Measurements from ENCODE around the gene MAPK11.

The MAPK11 gene

GRCh38 chr22:50261615-50262459 is 8.3 kb downstream of the MAPK11 start, which contains the start of gene MAPK12:
Gene MAPK12, minus strand, starts transcription at chr22:50261683. Its CDS starts 174 bp downstream, at chr22:50261509.
- H2BK5ac ChIP-seq (ENCODE audit: low read depth, low read length, poor library complexity, severe bottlenecking): no peak within 1 kb of the TSS
- H3K14ac ChIP-seq (ENCODE audit: low read length in 2 of 2): peak within 1 kb of the TSS; percentile 87 to 96
- H2BK120ac ChIP-seq (ENCODE audit: low read depth, low read length): peak within 1 kb of the TSS; percentile 89
- peak within 1 kb of the TSS; percentile 59 for H4K8ac ChIP-seq (ENCODE audit: low read length)
- H4K91ac ChIP-seq (ENCODE audit: low read length): peak within 1 kb of the TSS; percentile 86
- peak within 1 kb of the TSS; percentile 24 for H3K27ac ChIP-seq (ENCODE audit: low read length, poor library complexity, severe bottlenecking)
- peak within 1 kb of the TSS; percentile 85 for H2BK15ac ChIP-seq (ENCODE audit: low read depth, poor library complexity, severe bottlenecking)
- H3K4me1 ChIP-seq (ENCODE audit: control insufficient read depth, insufficient read depth, low read depth, low read length): peaks cover 37% of the 10 kb centered on the region
- H3K4ac ChIP-seq (ENCODE audit: low read depth in 1 of 2, low read length in 2 of 2): peak within 1 kb of the TSS; percentile 77
- peaks cover 4 to 35% of the 10 kb centered on the region in 2 experiments for H3K36me3 ChIP-seq (ENCODE audit: control insufficient read depth in 1 of 2, insufficient read depth in 2 of 2, low read depth in 1 of 2, low read length in 2 of 2)
- no peaks in the 10 kb centered on the region for H3K9me3 ChIP-seq (ENCODE audit: control insufficient read depth, low read length)
- peak within 1 kb of the TSS in 1 of 2 experiments; percentile 96 for H3K23ac ChIP-seq (ENCODE audit: low read length in 2 of 2)
- H3K4me3 ChIP-seq (ENCODE audit: insufficient read depth in 1 of 2, low read depth in 1 of 2, low read length in 2 of 2): peak within 1 kb of the TSS; percentile 71 to 82
- H3K4me2 ChIP-seq (ENCODE audit: low read length, poor library complexity, severe bottlenecking): peak within 1 kb of the TSS; percentile 84
- H3K27me3 ChIP-seq (ENCODE audit: control insufficient read depth in 1 of 2, insufficient read depth in 1 of 2, low read length in 2 of 2): peaks cover 0 to 18% of the 10 kb centered on the region in 2 experiments
- peak within 1 kb of the TSS; percentile 0 to 73 for H2BK12ac ChIP-seq (ENCODE audit: low read length in 2 of 2)
- peak within 1 kb of the TSS; percentile 77 to 81 for H3K18ac ChIP-seq (ENCODE audit: low read depth in 1 of 2, low read length in 2 of 2)
- H2AK5ac ChIP-seq (ENCODE audit: low read length, severe bottlenecking): peak within 1 kb of the TSS; percentile 5
- no peak within 1 kb of the TSS for H2AFZ ChIP-seq (ENCODE audit: low read depth, low read length)
- WGBS: 7% methylated on average over 41 of the region's 61 CpGs
- H3K79me1 ChIP-seq (replicated peaks; ENCODE audit: low read length, poor library complexity, severe bottlenecking): peaks cover 16% of the 10 kb centered on the region
- peak; percentile 49 for DNase-seq
- H3K9ac ChIP-seq (ENCODE audit: low read length): peak within 1 kb of the TSS; percentile 85

GRCh38 chr22:50260801-50261614 is 9.2 kb downstream of the MAPK11 start:
- Histone ChIP-seq H3K79me1 (replicated peaks; ENCODE audit: low read length, poor library complexity, severe bottlenecking) (peaks cover 21% of the 10 kb centered on the region), H3K4me1 (ENCODE audit: control insufficient read depth, insufficient read depth, low read depth, low read length) (peaks cover 37% of the 10 kb centered on the region), H3K9ac (ENCODE audit: low read length) (peak overlapping the region; percentile 85), H3K23ac (ENCODE audit: low read length in 2 of 2) (peak overlapping the region in 1 of 2 experiments; percentile 96), H3K18ac (ENCODE audit: low read depth in 1 of 2, low read length in 2 of 2) (peak overlapping the region; percentile 77 to 81), H2BK15ac (ENCODE audit: low read depth, poor library complexity, severe bottlenecking) (peak overlapping the region; percentile 85), H3K4ac (ENCODE audit: low read depth in 1 of 2, low read length in 2 of 2) (peak overlapping the region; percentile 77), H3K14ac (ENCODE audit: low read length in 2 of 2) (peak overlapping the region; percentile 83 to 96), H4K8ac (ENCODE audit: low read length) (peak overlapping the region; percentile 59), H3K9me3 (ENCODE audit: control insufficient read depth, low read length) (no peaks in the 10 kb centered on the region), H2BK12ac (ENCODE audit: low read length in 2 of 2) (peak overlapping the region in 1 of 2 experiments; percentile 29), H3K27ac (ENCODE audit: low read length, poor library complexity, severe bottlenecking) (peak overlapping the region; percentile 24), H2AK5ac (ENCODE audit: low read length, severe bottlenecking) (no peak overlapping the region), H2BK120ac (ENCODE audit: low read depth, low read length) (peak overlapping the region; percentile 89), H4K91ac (ENCODE audit: low read length) (peak overlapping the region; percentile 80), H2BK5ac (ENCODE audit: low read depth, low read length, poor library complexity, severe bottlenecking) (no peak overlapping the region), H3K27me3 (ENCODE audit: control insufficient read depth in 1 of 2, insufficient read depth in 1 of 2, low read length in 2 of 2) (peaks cover 0 to 11% of the 10 kb centered on the region in 2 experiments), H3K4me2 (ENCODE audit: low read length, poor library complexity, severe bottlenecking) (peak overlapping the region; percentile 84), H3K36me3 (ENCODE audit: control insufficient read depth in 1 of 2, insufficient read depth in 2 of 2, low read depth in 1 of 2, low read length in 2 of 2) (peaks cover 4 to 38% of the 10 kb centered on the region in 2 experiments), H3K4me3 (ENCODE audit: insufficient read depth in 1 of 2, low read depth in 1 of 2, low read length in 2 of 2) (peak overlapping the region; percentile 71 to 82), H2AFZ (ENCODE audit: low read depth, low read length) (no peak overlapping the region)
- WGBS: under 1% methylated on average over 52 of the region's 92 CpGs
- peak; percentile 72 for DNase-seq

GRCh38 chr22:50260434-50260800 is 9.8 kb downstream of the MAPK11 start:
- Histone ChIP-seq H2BK15ac (ENCODE audit: low read depth, poor library complexity, severe bottlenecking) (peak overlapping the region; percentile 82), H3K79me1 (replicated peaks; ENCODE audit: low read length, poor library complexity, severe bottlenecking) (peaks cover 21% of the 10 kb centered on the region), H2BK5ac (ENCODE audit: low read depth, low read length, poor library complexity, severe bottlenecking) (no peak overlapping the region), H3K18ac (ENCODE audit: low read depth in 1 of 2, low read length in 2 of 2) (peak overlapping the region; percentile 70 to 77), H4K91ac (ENCODE audit: low read length) (peak overlapping the region; percentile 85), H2BK120ac (ENCODE audit: low read depth, low read length) (peak overlapping the region; percentile 74), H3K9me3 (ENCODE audit: control insufficient read depth, low read length) (no peaks in the 10 kb centered on the region), H3K23ac (ENCODE audit: low read length in 2 of 2) (no peak overlapping the region), H3K4me2 (ENCODE audit: low read length, poor library complexity, severe bottlenecking) (peak overlapping the region; percentile 84), H2AFZ (ENCODE audit: low read depth, low read length) (no peak overlapping the region), H3K36me3 (ENCODE audit: control insufficient read depth in 1 of 2, insufficient read depth in 2 of 2, low read depth in 1 of 2, low read length in 2 of 2) (peaks cover 4 to 43% of the 10 kb centered on the region in 2 experiments), H3K14ac (ENCODE audit: low read length in 2 of 2) (peak overlapping the region; percentile 73 to 96), H4K8ac (ENCODE audit: low read length) (peak overlapping the region; percentile 59), H3K4me3 (ENCODE audit: insufficient read depth in 1 of 2, low read depth in 1 of 2, low read length in 2 of 2) (peak overlapping the region; percentile 71 to 82), H3K4ac (ENCODE audit: low read depth in 1 of 2, low read length in 2 of 2) (peak overlapping the region in 1 of 2 experiments; percentile 56), H3K27ac (ENCODE audit: low read length, poor library complexity, severe bottlenecking) (peak overlapping the region; percentile 24), H2BK12ac (ENCODE audit: low read length in 2 of 2) (peak overlapping the region in 1 of 2 experiments; percentile 59), H3K4me1 (ENCODE audit: control insufficient read depth, insufficient read depth, low read depth, low read length) (peaks cover 37% of the 10 kb centered on the region), H3K9ac (ENCODE audit: low read length) (peak overlapping the region; percentile 85), H2AK5ac (ENCODE audit: low read length, severe bottlenecking) (peak overlapping the region; percentile 84), H3K27me3 (ENCODE audit: control insufficient read depth in 1 of 2, insufficient read depth in 1 of 2, low read length in 2 of 2) (peaks cover 0 to 10% of the 10 kb centered on the region in 2 experiments)
- DNase-seq: no peak
- 31% methylated on average over 3 of the region's 11 CpGs for WGBS
